Measurements from ENCODE around the gene FSCN2. TPM values are rescaled to one million over a fixed set of nuclear protein-coding genes. Genes with fewer than 3 reads are reported as not detected.

FSCN2 gene
- total RNA-seq, 4 donors from 2014 or later: 1.2 to 7.9 (median 5.2) TPM

DNA sequence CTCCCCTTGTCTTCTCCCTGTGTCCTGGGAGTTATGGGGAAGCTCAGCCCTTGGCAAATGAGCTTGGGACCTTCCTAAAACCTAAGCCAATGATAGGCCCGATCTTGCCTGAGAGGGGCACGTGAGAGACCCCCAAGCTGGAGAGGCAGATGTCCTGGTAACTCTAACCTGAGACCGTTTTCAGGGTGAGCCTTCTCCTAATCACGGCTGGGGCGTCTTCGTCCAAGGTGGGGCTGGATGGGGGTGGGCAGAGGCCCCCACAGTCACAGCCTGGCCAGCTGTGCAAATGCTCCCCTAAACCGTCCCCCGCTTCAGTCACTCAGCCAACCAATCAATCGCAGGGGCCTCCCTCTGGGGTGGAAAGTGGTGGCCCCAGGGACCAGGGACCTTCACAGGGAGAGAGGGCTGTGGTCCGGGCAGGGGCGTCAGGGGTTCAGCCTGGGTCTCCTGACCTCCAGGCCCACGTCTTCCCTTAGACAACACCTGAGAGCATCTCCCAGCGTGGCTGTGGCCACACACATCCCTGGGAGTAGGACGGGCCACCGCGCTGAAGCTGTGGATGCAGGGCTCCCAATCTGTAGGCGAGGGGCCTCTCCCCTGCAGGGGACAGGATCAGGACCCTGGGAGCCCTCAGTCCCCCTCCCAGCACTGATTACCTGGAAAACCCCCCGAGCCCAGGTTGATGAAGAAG is 46.2 kb upstream of the FSCN2 start:
- no peaks in the 10 kb centered on the region for H3K27me3 ChIP-seq

GRCh38 chr17:81482673-81483072 is 45.5 kb upstream of the FSCN2 start:
- Histone ChIP-seq H3K4me1 (peaks cover 0 to 42% (median 23%) of the 10 kb centered on the region in 4 donors), H3K27me3 (no peaks in the 10 kb centered on the region), H3K27ac (peak overlapping the region in 2 of 4 donors; percentile 28 to 55), H3K9me3 (no peaks in the 10 kb centered on the region), H3K4me3 (no peak overlapping the region), H3K36me3 (no peaks in the 10 kb centered on the region)
- no peak for DNase-seq
- TF ChIP-seq, protein P1, sequence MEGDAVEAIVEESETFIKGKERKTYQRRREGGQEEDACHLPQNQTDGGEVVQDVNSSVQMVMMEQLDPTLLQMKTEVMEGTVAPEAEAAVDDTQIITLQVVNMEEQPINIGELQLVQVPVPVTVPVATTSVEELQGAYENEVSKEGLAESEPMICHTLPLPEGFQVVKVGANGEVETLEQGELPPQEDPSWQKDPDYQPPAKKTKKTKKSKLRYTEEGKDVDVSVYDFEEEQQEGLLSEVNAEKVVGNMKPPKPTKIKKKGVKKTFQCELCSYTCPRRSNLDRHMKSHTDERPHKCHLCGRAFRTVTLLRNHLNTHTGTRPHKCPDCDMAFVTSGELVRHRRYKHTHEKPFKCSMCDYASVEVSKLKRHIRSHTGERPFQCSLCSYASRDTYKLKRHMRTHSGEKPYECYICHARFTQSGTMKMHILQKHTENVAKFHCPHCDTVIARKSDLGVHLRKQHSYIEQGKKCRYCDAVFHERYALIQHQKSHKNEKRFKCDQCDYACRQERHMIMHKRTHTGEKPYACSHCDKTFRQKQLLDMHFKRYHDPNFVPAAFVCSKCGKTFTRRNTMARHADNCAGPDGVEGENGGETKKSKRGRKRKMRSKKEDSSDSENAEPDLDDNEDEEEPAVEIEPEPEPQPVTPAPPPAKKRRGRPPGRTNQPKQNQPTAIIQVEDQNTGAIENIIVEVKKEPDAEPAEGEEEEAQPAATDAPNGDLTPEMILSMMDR (IDR thresholded peaks at IDR 0.05): no peak
- no peak for TF ChIP-seq POLR2A (IDR thresholded peaks at IDR 0.05)

More for the DNA sequence above, 46.2 kb upstream of the FSCN2 start:
- Histone ChIP-seq H3K4me1 (peaks cover 0 to 38% (median 20%) of the 10 kb centered on the region in 4 donors), H3K36me3 (no peaks in the 10 kb centered on the region), H3K27ac (peak overlapping the region in 1 of 4 donors; percentile 3), H3K4me3 (peak overlapping the region; percentile 24 to 58 (median 42)), H3K9me3 (no peaks in the 10 kb centered on the region)
- TF ChIP-seq, protein P1 (IDR thresholded peaks at IDR 0.05): no peak
- TF ChIP-seq POLR2A (IDR thresholded peaks at IDR 0.05): no peak
- DNase-seq: no peak

DNA sequence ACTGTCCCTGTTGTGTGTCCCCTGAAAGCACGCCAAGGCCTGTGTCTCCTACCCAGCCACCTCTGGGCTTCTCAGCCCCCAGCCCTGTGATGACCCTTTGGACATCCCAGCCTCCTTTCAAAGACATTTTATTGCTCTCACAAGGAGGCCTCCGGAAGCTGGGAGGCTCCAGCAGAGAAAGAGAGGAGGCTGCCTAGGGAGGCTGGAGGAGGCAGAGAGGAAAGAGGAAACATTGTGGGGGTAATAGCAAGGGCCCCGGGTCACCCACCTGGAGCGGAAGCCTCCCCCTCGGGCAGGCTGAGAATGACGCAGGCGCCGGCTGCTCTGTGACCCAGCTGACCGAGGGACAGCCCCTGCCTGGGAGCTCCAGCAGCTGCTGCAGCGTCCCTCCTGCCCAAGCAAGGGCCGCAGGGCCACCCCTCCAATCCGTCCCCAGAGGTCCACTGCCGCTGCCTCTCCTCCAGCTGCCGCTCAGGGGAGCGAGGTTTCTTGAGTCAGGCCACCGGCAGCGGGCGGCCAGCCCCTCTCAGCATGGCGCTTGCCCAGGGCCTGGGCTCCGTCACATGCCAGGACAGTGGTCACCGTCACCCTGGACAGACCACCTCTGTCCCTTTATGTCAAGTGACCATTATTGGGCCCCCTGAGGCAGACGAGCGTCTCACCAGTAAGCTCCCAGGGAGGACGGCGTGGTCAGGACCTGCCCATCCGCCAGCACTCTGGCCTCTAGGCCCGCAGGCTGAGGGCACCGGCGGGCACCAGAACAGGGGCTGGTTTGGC is 44.9 kb upstream of the FSCN2 start:
- Histone ChIP-seq H3K9me3 (no peaks in the 10 kb centered on the region), H3K36me3 (no peaks in the 10 kb centered on the region), H3K4me3 (peak overlapping the region in 3 of 4 donors; percentile 22 to 48 (median 40)), H3K27ac (peak overlapping the region in 2 of 4 donors; percentile 28 to 55), H3K27me3 (no peaks in the 10 kb centered on the region), H3K4me1 (peaks cover 0 to 42% (median 26%) of the 10 kb centered on the region in 4 donors)
- no peak for TF ChIP-seq POLR2A (IDR thresholded peaks at IDR 0.05)
- TF ChIP-seq, protein P1 (IDR thresholded peaks at IDR 0.05): no peak
- peak in 2 of 3 donors; percentile 75 to 87 for DNase-seq

GRCh38 chr17:81483862-81484194 is 44.3 kb upstream of the FSCN2 start:
- DNase-seq: no peak
- no peaks in the 10 kb centered on the region for H3K27me3 ChIP-seq
- no peaks in the 10 kb centered on the region for H3K9me3 ChIP-seq
- H3K36me3 ChIP-seq: no peaks in the 10 kb centered on the region
- H3K4me3 ChIP-seq: peak overlapping the region; percentile 22 to 48 (median 44)
- peaks cover 0 to 48% (median 30%) of the 10 kb centered on the region in 4 donors for H3K4me1 ChIP-seq
- H3K27ac ChIP-seq: peak overlapping the region in 1 of 4 donors; percentile 55
- TF ChIP-seq, protein P1 (IDR thresholded peaks at IDR 0.05): no peak
- no peak for TF ChIP-seq POLR2A (IDR thresholded peaks at IDR 0.05)

- Histone ChIP-seq H3K4me1 (peaks cover 0 to 54% (median 30%) of the 10 kb centered on the region in 4 donors), H3K4me3 (peak overlapping the region; percentile 22 to 48 (median 44)), H3K9me3 (no peaks in the 10 kb centered on the region), H3K27ac (peak overlapping the region in 1 of 4 donors; percentile 55), H3K36me3 (no peaks in the 10 kb centered on the region), H3K27me3 (no peaks in the 10 kb centered on the region)
- TF ChIP-seq POLR2A (IDR thresholded peaks at IDR 0.05): no peak
- TF ChIP-seq, protein P1 (IDR thresholded peaks at IDR 0.05): peak; percentile 99 to 100 (median 100)
- peak; percentile 88 to 95 (median 91) for DNase-seq
Observed at GRCh38 chr17:81484195-81484979, 43.8 kb upstream of the FSCN2 start.

Measured in Peyer's patch (tissue), 4 donors.